GM21367 (cell line): Measurements from ENCODE around the gene TBC1D22B.
"Not testable (repeated sequence)": the region's sequence is repeated elsewhere in the genome, so short reads cannot be mapped to it uniquely, and the experiment has no call there.

Source experiments
- ATAC-seq: cut with Tn5 transposase; IDR thresholded peaks from one replicate; pipeline ENCODE4 v1.9.1; 2021; ENCODE audit not compliant: unreplicated experiment

TBC1D22B gene

DNA sequence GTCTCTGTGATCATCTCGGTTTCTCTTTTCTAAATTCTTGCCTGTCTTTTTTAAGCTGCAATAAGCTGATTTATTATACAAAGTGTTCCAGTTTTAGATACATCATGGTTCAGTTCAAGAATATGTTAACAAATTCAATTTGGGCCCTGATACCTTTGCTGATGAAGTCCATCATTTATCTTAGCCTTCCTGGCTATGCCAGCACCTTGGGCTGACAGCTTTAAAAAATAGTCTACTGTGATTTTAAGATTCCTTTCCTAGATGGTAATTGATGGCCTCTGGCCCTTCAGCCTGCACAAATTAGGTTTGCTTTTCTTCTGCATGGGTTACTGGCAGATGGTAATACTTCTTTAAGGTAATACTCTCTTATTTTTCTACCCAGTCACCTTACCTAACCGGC, 7.4 kb downstream of the TBC1D22B start:
- ATAC-seq, result no peak

DNA sequence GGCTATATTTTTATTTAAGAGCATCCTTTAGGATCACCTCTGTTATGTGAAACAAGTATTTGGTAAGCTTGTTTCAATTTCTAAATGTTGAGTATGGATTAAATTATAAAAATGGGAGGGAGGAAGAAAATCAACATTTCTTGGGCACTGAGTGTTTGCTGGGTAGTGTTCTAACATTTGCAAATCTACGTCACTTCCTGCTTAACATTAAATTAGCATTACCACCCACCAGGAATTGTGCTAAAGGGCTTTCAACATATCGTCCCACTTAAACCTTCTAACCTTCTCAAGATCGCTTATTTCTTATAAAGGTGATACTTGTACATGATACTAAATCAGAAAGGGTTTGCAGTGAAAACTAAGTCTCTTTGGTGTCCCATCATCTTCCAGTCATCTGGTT, 8.3 kb downstream of the TBC1D22B start:
- no peak for ATAC-seq

DNA sequence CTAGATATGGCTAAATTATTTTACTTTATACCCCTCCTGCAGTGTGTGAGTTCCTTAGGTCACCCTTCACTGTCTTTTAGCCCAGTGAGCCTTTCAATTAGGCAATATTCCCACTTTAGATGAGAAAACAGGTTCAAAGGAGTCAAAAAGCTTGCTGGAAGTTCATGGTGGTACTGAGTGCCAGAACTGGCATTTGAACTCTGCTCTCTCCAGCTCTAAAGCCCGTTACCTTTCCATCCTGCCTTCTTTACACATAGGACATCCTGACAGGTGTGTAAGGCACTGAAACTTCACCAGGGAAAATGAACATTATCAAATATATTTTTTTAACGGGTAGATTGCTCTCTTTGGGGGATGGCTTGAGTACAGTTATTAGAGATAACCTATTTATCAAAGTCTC, 11.5 kb downstream of the TBC1D22B start:
- ATAC-seq, result no peak

DNA sequence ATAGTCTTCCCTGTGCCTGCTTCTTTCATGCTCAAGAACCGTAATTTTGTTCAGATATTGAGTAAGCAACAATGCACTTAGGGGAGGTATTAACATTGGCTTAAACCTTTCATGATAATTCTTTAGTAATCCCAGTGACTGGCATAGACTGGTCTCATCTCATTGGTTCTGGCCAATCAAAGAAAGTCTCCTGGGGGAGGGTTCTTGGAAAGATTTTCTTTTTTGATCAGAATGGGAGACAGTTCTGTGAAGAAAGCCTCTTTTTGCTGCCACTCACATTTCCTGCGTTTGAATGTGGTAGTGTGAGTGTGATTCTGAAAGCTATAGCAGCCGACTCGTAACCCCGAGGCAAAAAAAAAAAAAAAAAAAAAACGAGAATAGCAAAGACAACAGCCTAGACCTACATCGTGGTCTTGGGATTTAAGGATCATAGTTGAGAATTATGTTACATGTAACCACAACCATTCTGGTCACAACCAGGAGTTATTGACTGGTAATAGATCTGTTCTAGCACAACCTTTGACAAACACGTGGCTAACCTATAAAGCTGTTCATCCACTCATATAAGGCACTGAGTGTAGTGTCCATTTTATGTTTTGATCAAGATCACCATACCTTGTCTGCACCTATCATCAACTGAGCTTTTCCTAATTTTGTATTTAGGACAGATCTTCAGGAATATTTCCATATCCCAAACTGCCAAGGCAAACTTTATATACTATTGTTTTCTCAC, 15.4 kb downstream of the TBC1D22B start:
- no peak for ATAC-seq

DNA sequence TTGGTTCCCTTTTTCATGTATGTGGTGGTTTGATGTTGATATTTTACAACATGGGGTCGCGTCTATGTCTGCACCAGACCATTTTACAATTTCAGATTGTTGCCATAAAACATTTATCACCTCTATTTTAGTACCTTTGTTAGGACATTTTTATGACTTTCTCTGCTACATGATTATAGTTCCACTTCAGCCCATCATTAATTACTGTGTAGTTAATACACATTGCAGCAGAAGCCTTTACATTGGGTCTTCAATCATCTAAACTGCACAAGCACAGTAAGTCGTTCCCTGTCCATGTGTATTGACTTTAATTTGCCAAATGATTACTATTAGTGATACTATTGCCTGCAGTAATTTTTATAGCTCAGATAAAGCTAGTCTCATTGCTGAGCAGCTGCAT, 16.1 kb downstream of the TBC1D22B start:
- no peak for ATAC-seq

DNA sequence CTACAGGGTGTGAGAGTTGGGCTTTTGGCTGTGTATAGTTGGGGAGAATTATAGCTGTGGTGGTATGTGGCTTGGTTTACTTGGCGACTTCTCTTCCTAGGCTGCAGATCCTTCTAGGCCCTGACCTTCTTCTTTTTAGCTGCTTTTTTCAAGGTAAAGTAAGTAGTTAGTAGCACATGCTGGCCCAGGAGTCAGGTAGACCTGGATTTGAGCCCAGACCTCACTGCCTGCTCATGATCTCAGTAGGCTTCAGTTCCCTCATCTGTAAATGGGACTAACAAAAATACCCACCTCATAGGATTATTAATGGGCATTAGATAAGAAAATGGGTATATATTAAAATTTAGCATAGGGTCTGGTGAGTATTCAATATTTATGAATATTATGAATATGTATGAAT, 17.8 kb downstream of the TBC1D22B start:
- no peak for ATAC-seq

DNA sequence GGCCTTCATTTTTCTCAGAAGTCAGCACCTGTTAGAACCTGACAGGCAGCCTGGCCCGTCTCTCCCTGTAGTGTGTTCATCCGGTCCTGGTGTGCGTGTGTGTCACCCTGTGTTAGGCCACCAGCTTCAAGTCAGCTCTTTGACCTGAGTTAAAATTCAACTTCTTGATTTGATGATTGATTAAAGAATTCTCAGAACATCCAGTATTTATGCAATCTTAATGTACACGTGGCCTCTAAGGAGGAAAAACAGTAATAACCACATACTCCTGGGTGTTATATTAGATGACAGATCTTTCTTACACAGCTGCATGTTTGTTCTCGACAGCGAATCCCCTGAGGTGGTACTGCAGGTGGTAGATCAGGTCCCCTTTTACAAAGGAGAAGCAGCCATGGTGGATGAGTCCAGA, 19.4 kb downstream of the TBC1D22B start:
- ATAC-seq, result no peak

DNA sequence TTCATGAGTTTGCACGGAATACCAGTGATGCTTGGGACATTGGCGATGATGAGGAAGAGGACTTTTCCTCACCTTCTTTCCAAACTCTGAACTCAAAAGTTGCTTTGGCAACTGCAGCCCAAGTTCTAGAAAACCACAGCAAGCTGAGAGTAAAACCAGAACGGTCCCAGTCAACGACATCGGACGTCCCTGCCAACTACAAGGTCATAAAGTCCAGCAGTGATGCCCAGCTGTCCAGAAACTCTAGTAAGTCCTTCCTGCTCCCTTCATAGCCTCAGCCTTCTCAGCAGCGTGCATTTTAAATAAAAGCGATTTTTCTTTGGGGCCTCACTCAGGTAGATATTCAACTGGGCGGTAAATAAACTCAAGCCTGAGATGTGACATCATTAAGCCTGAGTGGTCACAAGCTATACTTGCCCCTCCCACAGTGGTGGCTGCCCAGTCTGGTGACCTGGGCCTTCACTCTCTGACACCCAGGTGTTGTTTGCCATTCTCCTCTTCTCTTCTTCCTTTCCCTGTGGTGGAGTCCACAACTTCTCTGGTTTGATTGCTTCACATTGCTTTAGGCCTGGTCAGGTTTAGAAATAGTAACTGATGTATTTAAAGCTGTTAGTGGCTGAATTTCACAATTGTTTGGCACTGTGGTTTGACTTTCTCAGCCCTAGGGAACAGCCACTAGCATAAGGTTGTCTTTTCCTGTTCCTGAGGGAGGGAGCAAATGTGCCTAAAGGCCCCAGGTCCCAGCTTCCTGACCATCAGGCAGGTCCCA, 22.0 kb downstream of the TBC1D22B start:
- ATAC-seq, result no peak

DNA sequence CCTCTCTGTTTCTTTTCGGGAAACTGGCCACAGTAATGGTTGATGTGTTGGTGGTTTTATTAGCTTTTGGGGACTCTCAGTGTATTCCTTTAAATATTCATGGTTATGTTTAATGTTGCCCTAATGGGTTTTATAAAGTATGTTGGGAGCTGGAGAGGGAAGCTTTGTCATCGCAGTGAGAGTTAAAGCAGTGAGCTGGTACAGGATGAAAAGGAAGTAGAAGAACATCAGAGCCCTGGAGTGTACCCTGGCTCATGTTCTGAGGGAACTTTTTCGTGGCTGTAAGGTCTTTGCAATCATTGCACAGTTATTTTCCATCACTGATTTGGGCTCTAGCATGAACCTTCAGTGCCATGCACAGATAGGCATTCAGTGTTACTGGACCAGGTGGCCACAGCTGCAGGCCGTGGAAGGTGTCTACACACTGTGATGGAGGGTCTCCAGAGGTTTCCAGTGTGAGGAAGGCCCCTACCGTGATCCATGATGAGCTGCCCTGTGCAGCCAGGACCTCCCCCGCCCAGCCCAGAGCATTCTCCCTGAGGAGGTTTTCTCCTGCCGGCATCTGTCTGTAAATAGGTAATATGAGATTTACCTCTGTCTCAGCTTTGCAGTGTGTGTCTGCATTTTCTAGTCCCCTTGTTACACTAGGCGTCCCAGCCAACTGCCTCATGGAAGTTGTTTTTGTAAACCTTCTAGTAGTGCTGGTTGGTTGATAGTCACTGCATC, 22.8 kb downstream of the TBC1D22B start:
- ATAC-seq, result no peak

- no peak for ATAC-seq
These were observed 24.8 kb downstream of the TBC1D22B start for GRCh38 chr6:37282371-37282770.

DNA sequence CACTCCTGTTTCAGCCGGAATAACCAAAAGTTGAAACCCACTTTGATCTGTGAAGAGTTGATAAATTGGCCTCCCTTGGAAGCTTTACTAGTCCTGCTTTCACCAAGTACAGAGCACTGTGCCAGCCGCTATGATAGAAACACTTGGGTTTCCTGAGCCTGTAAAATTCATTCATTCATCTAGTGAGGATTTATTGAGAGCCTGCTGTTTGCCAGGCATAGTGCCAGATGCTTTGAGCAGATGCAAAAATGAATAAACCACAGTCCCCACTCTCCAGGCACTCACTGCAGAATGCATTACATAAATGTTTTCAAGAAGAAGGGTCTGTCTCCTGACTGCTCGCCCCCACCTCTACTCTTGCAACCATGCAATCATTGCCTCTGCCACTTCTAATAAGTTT, 25.7 kb downstream of the TBC1D22B start:
- ATAC-seq, result no peak

DNA sequence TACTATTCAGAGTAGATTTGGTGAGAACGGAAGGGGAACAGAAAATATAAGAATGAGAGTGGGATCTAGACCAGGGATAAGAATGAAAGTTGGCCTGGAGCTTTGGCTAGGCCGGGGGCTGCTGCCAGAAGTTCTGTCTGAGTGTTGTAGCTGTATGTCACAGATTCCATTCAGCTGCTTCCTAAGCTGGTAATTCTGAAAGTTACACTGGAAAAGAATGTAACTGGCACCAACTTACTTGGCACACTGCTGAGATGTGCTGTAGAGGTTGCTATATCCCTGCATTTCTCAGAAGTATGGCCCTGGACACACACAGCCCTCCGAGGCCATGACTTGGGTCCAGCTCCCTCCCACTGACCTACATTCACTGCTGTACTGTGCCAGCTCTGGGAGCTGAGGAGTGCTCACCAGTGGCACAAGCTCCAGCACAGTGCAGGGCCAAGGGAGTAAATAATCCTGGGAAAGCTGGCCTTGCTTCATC, 26.1 kb downstream of the TBC1D22B start:
- no peak for ATAC-seq

DNA sequence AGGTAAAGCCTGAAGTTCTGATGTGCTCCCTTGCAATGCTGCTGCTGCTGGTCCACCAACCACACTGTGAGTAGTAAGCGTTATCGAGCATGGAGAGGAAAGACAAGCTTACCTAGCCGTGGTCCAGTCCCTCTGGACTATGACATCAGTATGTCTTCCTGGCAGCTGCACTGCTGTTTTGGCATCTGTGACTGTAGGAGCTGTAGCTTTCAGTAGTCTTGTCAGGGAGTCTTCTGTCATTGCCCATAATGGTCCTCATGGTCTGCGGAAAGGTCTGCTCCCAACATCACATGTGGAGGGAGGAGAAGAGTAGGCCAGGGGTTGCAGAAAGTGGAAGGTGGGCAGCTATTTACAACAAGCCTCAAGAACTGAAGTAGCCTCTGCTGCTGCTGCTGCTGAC, 27.2 kb downstream of the TBC1D22B start:
- ATAC-seq, result no peak

DNA sequence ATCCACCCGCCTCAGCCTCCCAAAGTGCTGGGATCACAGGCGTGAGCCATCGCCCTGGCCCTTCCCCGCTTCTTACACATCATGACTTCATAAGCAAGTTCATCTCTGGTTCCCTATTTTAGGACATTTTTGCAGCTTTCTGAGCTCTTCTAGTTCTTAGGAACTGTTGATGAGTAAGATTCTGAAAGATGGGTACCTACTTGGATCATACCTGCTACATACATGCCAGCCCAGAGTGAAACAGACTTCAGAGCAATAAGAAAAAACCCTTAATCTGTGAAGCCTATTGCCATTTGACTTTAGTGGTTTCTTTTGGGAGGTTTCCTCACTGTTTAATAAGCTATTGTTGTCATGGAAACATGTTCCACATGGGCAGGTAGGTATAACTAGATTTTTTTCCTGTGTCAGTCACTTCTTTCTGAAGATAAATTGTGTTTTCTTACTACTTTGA, 28.3 kb downstream of the TBC1D22B start:
- no peak for ATAC-seq

GRCh38 chr6:37287519-37288157, 30.1 kb downstream of the TBC1D22B start:
- ATAC-seq, result no peak

DNA sequence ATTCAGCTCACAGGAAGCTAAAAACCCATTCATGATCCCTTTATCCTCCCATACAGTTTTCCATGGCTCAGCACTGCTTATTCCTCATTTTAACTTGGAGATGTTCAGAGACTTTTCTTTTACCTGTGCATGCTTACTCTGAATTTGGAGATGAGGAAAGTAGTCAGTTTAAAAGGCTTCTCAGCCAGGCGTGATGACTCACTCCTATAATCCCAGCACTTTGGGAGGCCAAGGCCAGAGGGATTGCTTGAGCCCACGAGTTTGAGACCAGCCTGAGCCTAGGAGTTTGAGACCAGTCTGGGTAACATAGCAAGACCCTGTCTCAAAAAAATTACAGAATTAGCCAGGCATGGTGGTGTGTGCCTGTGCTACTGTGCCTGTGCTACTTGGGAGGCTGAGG, 30.7 kb downstream of the TBC1D22B start:
- no peak for ATAC-seq

DNA sequence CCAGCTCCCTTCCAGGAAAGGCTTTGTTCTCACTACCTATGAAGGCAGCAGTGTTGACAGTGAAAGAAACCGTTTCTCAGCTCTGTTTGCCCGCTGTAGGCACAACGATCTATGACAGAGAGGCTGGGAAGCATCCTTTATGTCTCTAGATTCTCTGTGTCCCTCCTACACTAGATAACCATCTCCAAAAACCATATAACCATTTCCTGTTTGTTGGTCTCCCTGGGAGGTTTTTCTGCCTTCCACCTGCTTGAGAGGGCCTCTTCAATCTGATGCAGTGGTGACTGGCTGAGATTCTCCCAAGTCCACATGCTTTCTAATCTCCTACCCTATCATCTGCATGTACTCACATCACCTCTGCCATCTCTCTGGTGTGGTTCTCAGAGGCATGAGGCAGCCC, 32.4 kb downstream of the TBC1D22B start:
- no peak for ATAC-seq

DNA sequence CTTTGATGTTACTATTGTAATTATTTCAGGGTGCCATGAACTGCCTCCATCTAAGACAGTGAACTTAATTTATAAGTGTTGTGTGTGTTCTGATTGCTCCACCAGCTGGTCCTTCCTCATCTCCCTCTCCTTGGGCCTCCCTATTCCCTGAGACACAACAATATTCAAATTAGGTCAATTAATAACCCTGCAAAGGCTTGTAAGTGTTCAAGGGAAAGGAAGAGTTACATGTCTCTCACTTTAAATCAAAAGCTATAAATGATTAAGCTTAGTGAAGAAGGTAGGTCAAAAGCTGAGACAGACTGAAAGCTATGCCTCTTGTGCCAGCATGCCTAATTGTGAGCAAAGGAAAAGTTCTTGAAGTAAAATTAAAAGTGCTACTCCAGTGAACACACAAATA, 35.9 kb downstream of the TBC1D22B start:
- ATAC-seq, result no peak

DNA sequence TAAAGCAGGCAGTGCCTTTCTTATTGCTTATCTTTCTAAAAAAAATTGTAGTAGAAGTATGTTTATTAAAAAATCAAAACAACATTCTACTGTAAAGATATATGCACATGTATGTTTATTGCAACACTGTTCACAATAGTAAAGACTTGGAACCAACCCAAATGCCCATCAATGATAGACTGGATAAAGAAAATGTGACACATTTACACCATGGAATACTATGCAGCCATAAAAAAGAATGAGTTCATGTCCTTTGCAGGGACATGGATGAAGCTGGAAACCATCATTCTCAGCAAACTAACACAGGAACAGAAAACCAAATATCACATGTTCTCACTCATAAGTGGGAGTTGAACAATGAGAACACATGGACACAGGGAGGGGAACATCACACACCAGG, 40.1 kb downstream of the TBC1D22B start:
- ATAC-seq, result not testable (repeated sequence)

GRCh38 chr6:37298958-37299357, 41.4 kb downstream of the TBC1D22B start:
- ATAC-seq, result no peak

- ATAC-seq, result no peak
These were observed 42.4 kb downstream of the TBC1D22B start for GRCh38 chr6:37299990-37300389.
